Measurements from ENCODE around the gene ANKRD24.
"Not testable (repeated sequence)": the region's sequence is repeated elsewhere in the genome, so short reads cannot be mapped to it uniquely, and the experiment has no call there.

The ANKRD24 gene

DNA sequence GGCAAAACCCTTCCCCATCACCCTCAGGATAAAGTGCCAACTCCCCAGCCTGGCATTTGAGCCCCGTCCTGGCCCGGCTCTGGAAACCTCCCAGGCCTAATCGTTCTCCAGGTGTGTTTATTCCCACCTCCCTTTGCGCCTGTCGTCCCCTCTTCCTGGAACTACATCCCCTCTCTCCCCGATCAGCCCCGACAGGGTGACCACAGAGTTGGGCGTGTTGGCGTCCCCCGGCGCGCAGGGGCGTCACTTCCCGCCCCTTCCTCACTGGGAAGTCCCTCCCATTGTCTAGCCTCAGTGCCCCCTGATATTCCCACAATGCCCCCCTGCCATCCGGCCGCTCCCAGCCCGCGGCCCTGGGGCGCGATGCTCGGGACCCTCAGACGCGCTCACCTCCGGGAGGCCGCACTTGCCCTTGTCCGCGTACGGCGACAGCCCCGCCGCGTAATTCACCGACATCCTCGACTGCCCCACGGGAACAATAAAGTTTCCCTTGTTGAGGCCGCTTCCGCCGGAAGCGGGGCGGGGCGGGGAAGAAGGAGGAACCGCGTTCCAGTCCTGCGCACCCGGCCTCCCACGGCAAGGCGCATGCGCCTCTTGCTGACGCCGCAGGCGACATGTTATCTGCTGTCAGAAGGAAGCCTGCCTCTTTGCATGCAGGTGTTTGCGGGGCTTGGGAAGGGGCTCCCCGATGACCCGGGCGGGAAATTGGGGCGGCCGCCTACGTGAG, at the start of gene ANKRD24, which contains the start of gene SIRT6:
Gene ANKRD24 (plus strand): TSS at position 606 of the 727 bp plus-strand sequence. CDS start 3,737 bp downstream, outside the sequence.
Gene SIRT6 (minus strand): TSS at position 480 of the 727 bp plus-strand sequence. CDS start 24 bp downstream, at position 456.
- peak; percentile 94 for DNase-seq (ENCODE audit: low spot score)

DNA sequence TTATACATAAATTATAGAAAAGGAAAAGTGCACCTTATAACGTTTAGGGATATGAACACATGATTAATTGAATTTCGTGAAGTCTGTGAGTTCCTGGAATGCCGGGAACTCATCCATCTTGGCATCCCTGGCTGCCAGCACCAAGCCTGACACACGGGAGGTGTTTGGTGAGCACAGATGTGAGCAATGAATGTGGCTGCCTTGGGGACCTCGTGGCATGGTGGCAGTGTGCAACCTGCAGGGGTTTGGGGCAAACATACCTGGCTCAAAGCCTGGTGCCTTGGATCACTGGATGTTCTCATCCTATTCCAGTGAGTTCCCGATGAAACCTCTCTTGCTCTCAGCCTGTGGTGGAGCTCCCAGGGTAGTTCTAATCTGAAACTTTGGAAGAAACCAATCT, 48.1 kb upstream of the ANKRD24 start:
- no peak for DNase-seq (ENCODE audit: low spot score)

GRCh38 chr19:4135386-4135785, 47.1 kb upstream of the ANKRD24 start:
- DNase-seq (ENCODE audit: low spot score) = not testable (repeated sequence)

DNA sequence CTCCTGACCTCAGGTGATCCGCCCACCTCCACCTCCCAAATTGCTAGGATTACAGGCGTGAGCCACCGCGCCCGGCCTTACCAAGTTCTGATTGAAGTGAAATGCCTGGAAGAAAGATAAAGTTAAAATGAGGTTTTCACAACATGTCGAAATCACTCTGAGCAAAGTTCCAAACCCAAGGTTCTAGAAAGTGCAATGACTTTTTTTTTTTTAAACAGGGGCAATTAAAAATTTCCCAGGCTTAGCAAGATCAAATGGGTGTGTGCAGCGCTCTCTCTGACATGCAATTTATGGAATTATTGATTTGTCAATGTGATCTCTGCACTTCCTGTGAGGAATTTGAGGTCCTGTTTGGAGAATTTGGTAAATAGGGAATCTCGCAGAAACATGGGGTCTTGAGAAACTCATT, 45.8 kb upstream of the ANKRD24 start:
- no peak for DNase-seq (ENCODE audit: low spot score)

GRCh38 chr19:4138445-4138844, 44.0 kb upstream of the ANKRD24 start:
- no peak for DNase-seq (ENCODE audit: low spot score)

DNA sequence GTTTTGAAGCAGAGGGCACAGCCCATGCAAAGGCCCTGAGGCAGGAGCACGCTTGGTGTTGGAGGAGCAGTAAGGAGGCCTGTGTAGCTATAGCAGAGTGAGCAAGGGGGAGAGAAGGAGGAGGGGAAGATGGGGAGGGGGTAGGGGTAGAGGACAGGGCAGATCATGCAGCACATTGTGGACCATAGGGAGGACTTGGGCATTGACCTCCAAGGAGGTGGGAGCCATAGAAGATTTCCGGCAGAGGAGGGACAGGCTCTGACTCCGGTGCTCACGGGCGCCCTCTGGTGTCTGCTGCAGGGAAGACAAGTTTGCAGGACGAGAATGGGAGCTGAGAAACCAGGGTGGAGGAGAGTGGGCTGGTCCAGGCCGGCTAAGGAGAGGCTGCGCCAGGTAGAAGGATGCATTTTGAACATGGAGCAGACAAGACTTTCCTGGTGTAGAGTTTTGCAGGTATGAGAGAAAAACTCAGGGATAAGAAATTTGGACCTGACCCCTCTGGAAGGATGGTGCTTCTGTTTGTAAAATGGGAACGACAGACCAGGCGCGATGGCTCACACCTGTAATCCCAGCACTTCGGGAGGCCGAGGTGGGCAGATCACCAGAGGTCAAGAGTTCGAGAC, 42.8 kb upstream of the ANKRD24 start:
- peak; percentile 32 for DNase-seq (ENCODE audit: low spot score)

- peak; percentile 42 for DNase-seq (ENCODE audit: low spot score)
Observed at GRCh38 chr19:4140237-4140711, 42.2 kb upstream of the ANKRD24 start.

DNA sequence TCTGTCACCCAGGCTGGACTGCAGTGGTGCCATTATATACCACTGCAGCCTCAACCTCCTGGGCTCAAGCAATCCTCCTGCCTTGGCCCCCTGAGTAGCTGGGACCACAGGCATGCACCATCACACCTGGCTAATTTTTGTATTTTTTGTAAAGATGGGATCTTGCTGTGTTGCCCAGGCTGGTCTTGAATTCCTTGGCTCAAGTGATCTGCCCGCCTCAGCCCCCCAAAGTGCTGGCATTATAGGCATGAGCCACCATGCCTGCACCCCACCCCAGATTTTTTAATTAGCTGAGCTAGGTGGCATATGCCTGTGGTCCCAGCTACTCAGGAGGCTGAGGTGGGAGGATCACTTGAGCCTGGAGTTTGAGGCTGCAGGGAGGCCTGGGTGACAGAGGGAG, 39.6 kb upstream of the ANKRD24 start:
- DNase-seq (ENCODE audit: low spot score) = not testable (repeated sequence)

DNA sequence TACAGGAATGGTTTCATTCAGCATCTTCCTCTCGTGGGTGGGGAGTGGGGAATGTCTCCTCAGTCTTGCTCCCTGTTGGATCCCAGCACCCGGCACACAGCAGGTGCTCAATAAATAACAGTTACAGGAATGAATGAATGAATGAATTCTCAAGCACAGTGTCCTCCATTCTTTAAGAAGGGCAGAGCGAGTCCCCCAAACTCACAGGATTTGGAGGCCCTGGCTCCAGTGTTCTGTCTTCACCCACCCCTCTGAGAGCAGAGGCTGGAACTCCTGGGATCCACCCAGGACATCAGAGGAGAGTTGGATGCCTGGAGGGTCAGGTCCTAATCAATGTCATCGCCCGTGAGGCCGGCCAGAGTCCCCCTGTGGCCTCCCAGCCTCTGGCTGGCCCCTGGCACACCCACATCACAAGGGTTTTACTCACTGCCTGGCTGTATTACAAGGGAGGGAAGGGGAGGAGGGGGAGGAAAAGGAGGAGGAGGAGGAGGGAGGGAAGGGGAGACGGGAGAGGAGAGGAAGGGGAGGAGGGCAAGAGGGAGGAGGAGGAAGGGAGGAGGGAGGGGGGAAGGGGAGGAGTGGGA, 37.7 kb upstream of the ANKRD24 start:
- no peak for DNase-seq (ENCODE audit: low spot score)

DNA sequence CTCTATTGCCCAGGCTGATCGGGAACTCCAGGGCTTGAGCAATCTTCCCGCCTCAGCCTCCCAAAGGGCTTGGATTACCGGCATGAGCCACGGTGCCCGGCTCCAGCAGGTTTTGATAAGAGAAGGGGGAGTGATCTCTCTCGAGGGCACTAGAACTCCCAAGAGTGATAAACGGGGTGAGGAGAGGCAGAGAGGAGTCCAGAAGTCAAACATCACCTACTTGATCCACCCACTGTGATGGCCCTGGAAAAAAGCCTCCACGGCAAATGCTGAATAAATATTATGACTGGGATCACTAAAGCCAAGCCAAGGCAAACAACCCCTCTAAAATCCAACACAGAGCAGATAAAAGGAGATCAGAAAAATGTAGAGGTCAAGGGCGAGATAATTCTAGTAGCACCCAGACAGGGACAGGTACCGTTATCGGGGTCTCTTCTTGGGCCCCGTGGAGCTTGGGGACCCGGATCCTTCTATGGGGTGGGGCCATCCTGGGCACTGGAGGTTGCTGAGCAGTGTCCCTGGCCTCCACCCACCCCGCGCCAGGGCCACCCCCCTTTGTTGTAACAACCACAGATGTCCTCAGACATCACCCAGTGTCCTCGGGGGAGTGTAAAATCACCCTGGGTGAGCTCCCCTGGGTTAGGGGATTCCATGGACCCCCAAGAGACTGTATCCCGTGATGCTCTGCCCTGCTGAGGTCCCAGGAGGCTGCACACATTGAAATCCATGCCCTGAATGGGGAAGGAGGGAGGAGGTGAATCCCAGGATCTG, 32.8 kb upstream of the ANKRD24 start:
- DNase-seq (ENCODE audit: low spot score) = no peak

GRCh38 chr19:4151623-4152022, 30.9 kb upstream of the ANKRD24 start:
- no peak for DNase-seq (ENCODE audit: low spot score)

GRCh38 chr19:4152241-4152998, 30.1 kb upstream of the ANKRD24 start:
- no peak for DNase-seq (ENCODE audit: low spot score)

DNA sequence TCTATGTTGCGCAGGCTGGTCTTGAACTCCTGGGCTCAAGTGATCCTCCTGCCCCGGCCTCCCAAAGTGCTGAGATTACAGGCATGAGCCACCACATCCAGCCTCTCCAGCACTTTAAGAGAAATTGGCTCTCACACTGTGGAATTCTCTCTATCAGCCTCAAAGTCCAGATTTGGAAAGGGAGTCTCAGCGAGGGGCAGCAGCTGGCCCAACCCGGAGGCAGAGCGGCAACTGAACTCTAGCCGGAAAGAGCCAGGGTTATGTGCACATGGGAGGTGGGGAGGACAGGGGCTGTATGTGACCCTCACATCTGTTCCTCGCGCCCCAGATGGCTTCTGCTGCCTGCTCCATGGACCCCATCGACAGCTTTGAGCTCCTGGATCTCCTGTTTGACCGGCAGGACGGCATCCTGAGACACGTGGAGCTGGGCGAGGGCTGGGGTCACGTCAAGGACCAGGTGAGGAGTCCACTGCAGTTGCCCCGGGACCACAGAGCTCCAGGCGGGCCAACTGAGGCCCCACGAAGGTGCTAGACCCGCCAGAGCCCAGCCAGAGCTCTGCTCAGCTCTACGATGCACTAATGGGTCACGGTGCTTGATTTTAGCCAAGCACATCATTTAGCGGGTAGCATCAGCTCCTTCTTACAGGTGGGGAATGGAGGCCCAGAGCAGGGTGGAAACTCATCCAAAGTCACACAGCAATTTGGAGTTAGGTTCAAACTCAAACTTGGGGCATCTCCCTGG, 27.7 kb upstream of the ANKRD24 start:
- DNase-seq (ENCODE audit: low spot score) = no peak

GRCh38 chr19:4157164-4157563, 25.3 kb upstream of the ANKRD24 start:
- no peak for DNase-seq (ENCODE audit: low spot score)

- DNase-seq (ENCODE audit: low spot score) = not testable (repeated sequence)
Observed at GRCh38 chr19:4157971-4158370, 24.5 kb upstream of the ANKRD24 start.

GRCh38 chr19:4161415-4162077, 20.9 kb upstream of the ANKRD24 start:
- DNase-seq (ENCODE audit: low spot score) = no peak

- DNase-seq (ENCODE audit: low spot score) = no peak
Observed at GRCh38 chr19:4164262-4164661, 18.2 kb upstream of the ANKRD24 start.

DNA sequence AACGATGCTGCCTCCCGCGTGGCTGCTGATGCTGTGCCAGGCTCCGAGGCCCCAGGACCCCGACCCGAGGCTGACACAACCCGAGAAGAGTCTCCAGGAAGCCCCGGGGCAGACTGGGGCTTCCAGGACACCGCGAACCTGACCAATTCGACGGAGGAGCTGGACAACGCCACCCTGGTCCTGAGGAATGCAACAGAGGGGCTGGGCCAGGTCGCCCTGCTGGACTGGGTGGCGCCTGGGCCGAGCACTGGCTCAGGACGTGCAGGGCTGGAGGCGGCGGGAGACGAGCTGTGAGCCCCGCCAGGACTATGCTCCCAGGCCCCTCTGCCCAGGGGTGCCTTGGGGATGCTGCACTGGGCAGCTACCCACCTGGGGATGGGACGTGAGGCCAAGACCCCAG, 10.8 kb upstream of the ANKRD24 start:
- no peak for DNase-seq (ENCODE audit: low spot score)

GRCh38 chr19:4172861-4173473, 9.5 kb upstream of the ANKRD24 start:
- DNase-seq (ENCODE audit: low spot score) = no peak

All from pons (tissue), 1 donor.